GM12878 (cell line): ENCODE measurements around the gene GUK1. TPM values are rescaled to one million over a fixed set of nuclear protein-coding genes. Genes with fewer than 3 reads are reported as not detected.

ENCODE experiments used
- ATAC-seq: fragments of 200-7000 bp; cut with Tn5 transposase; 3 replicates; pipeline ENCODE4 v1.9.1; 2020; ENCODE audit warnings: mild to moderate bottlenecking, moderate library complexity
- BruUV-seq: library from RNA; stranded (reverse); fragments of 400-500 nt; replicated peaks from 2 replicates; lab custom pipeline; 2021; lab: Mats Ljungman, UMichigan
- CTCF ChIA-PET: fragments of 300-600 bp; sonication (Branson Sonifier 250); formaldehyde crosslinking; extraction: SDS; loops from one replicate; lab custom pipeline; 2021; ENCODE audit warnings: inconsistent platforms; lab: Yijun Ruan, JAX
- POLR2A ChIA-PET: fragments of 350-600 bp; formaldehyde crosslinking; extraction: SDS; loops from one replicate; lab custom pipeline; 2021; ENCODE audit warnings: inconsistent platforms; lab: Charles Lee
- RAD21 ChIA-PET: fragments of 300-600 bp; sonication (Branson Sonifier 250); formaldehyde crosslinking; loops from one replicate; lab custom pipeline; 2023; ENCODE audit warnings: antibody characterized with exemption; ENCODE audit not compliant: unreplicated experiment; lab: Charles Lee
- SMC1A ChIA-PET: fragments of 300-600 bp; sonication (Branson Sonifier 250); formaldehyde crosslinking; loops from one replicate; lab custom pipeline; 2023; ENCODE audit not compliant: unreplicated experiment, uncharacterized antibody; lab: Charles Lee
- DNase-seq: peaks from one replicate; pipeline ENCODE4 v3.0.0-alpha.2; 2011; ENCODE audit warnings: low read depth, low spot score
- FAIRE-seq: peaks from 3 replicates; lab custom pipeline; 2011; peaks lifted over from hg19 to GRCh38; lab: Jason Lieb, UNC
- H2AFZ ChIP-seq: 2 replicates; pipeline ENCODE4 v1.6.0; 2011; ENCODE audit warnings: low read depth, low read length, control low read depth; ENCODE audit not compliant: control insufficient read depth
- H3K27ac ChIP-seq: 2 replicates; pipeline ENCODE4 v1.5.1; 2011; ENCODE audit warnings: control low read depth; ENCODE audit not compliant: control insufficient read depth, insufficient read depth
- H3K27me3 ChIP-seq, 2 experiments: replicated peaks in 1 of 2; 2 replicates each; pipeline versions ENCODE4 v1.6.0 to v1.6.1; 2011; ENCODE audit warnings: low read length in 1 of 2; ENCODE audit not compliant: control insufficient read depth in 2 of 2, insufficient read depth in 2 of 2
- H3K36me3 ChIP-seq, 2 experiments: 2 replicates each; pipeline ENCODE4 v1.5.1; 2011; ENCODE audit warnings: low read length in 1 of 2; ENCODE audit not compliant: control insufficient read depth in 2 of 2, insufficient read depth in 2 of 2
- H3K4me1 ChIP-seq: 2 replicates; pipeline ENCODE4 v1.6.1; 2011; ENCODE audit warnings: mild to moderate bottlenecking, low read length, moderate library complexity, mixed read lengths; ENCODE audit not compliant: control insufficient read depth, insufficient read depth
- H3K4me2 ChIP-seq: 2 replicates; pipeline ENCODE4 v1.6.0; 2011; ENCODE audit warnings: control low read depth; ENCODE audit not compliant: control insufficient read depth, insufficient read depth
- H3K4me3 ChIP-seq: fragments of 200-600 bp; sonication (generic); 2 replicates; pipeline ENCODE4 v1.5.1; 2016
- H3K79me2 ChIP-seq: 2 replicates; pipeline ENCODE4 v1.6.0; 2011; ENCODE audit warnings: low read length; ENCODE audit not compliant: control insufficient read depth, insufficient read depth
- H3K9ac ChIP-seq: 2 replicates; pipeline ENCODE4 v1.8.0; 2011; ENCODE audit warnings: low read length, control low read depth, mixed read lengths; ENCODE audit not compliant: control insufficient read depth, insufficient read depth
- H3K9me3 ChIP-seq: replicated peaks from 3 replicates; pipeline ENCODE4 v1.5.1; 2011; ENCODE audit warnings: mild to moderate bottlenecking, low read length; ENCODE audit not compliant: control insufficient read depth, insufficient read depth
- H4K20me1 ChIP-seq: 2 replicates; pipeline ENCODE4 v1.6.0; 2011; ENCODE audit not compliant: control insufficient read depth, insufficient read depth
- ATF2 ChIP-seq: IDR thresholded peaks from 2 replicates; pipeline ENCODE4 v1.6.1; 2012; ENCODE audit warnings: low read length, inconsistent platforms
- HSF1 ChIP-seq: fragments of 150-350 bp; IDR thresholded peaks from 2 replicates; pipeline ENCODE4 v1.6.1; 2014; ENCODE audit warnings: mild to moderate bottlenecking, low read depth, low read length
- NFXL1 ChIP-seq: fragments of 450-650 bp; IDR thresholded peaks from 2 replicates; pipeline ENCODE4 v1.6.1; 2017; ENCODE audit warnings: antibody characterized with exemption, mild to moderate bottlenecking, borderline replicate concordance
- RUNX3 ChIP-seq: IDR thresholded peaks from 2 replicates; pipeline ENCODE4 v1.6.1; 2012; ENCODE audit warnings: low read length, inconsistent platforms
- SIN3A ChIP-seq: IDR thresholded peaks from 2 replicates; pipeline ENCODE4 v1.6.1; 2012; ENCODE audit warnings: low read depth, low read length, improper control_type of control experiment
- SUZ12 ChIP-seq: fragments of 200-600 bp; sonication (generic); IDR thresholded peaks from one replicate; pipeline ENCODE4 v1.6.1; 2018; ENCODE audit warnings: antibody characterized with exemption, mild to moderate bottlenecking; ENCODE audit not compliant: unreplicated experiment
- ZBTB33 ChIP-seq: fragments of 450-650 bp; IDR thresholded peaks from 2 replicates; pipeline ENCODE4 v1.6.1; 2017; ENCODE audit warnings: mild to moderate bottlenecking
- ZSCAN29 ChIP-seq: fragments of 450-650 bp; IDR thresholded peaks from 2 replicates; pipeline ENCODE4 v1.6.1; 2017; ENCODE audit warnings: mild to moderate bottlenecking, moderate library complexity
- WGBS: methylation state at CpG from one replicate; pipeline ENCODE4 v1.1.6; 2016; ENCODE audit warnings: low lambda C conversion rate; ENCODE audit not compliant: insufficient replicate concordance, insufficient coverage; ENCODE audit errors: missing lambda C conversion rate; 5-methylcytosine and 5-hydroxymethylcytosine counted together
- in situ Hi-C: fragments of 300-500 bp; cut with MboI; formaldehyde crosslinking; loops from 9 replicates; pipeline ENCODE4 v1.14.3; 2018; ENCODE audit warnings: mixed read lengths
- intact Hi-C: fragments of 100-400 bp; cut with micrococcal nuclease; formaldehyde crosslinking; loops from one replicate; pipeline ENCODE4 v1.14.2; 2022; ENCODE audit not compliant: unreplicated experiment
- polyA plus RNA-seq, 11 experiments: library from polyadenylated mRNA; depleted of rRNA in 4 of 11; unstranded in 6 of 11; stranded (reverse) in 5 of 11; fragments of >200 nt; fragmentation: Nextera tagmentation in 4 of 11; fragmentation: Illumina TruSeq in 1 of 11; extraction: Ambion mirVana in 4 of 11; extraction: Trizol in 1 of 11; gene quantifications; 1 replicate in 1 of 11; 2 replicates in 10 of 11; pipeline versions ENCODE4 v1.2.1 to v1.2.3, GENCODE V29; 2011 to 2016; ENCODE audit warnings: inconsistent platforms in 2 of 11, missing spikeins in 2 of 11, low read depth in 1 of 11
- total RNA-seq, 4 experiments: library from RNA; depleted of rRNA in 3 of 4; stranded (reverse); fragments of >200 nt in 3 of 4; fragmentation: Illumina TruSeq in 1 of 4; extraction: Trizol in 1 of 4; gene quantifications; 2 replicates each; pipeline versions ENCODE4 v1.2.1 to v1.2.3, GENCODE V29; 2013 to 2021

Gene GUK1
- total and polyA plus RNA-seq, 10 of the 15 experiments (the other 5 are each of a cell fraction or from before 2014, with no cell fraction given), result 6.3 to 357 (median 203) TPM

GRCh38 chr1:228161362-228161761 lies 21.3 kb downstream of the GUK1 start:
- RAD21 ChIA-PET, result no interaction called here
- H3K9ac ChIP-seq, result no peak overlapping the region
- H3K36me3 ChIP-seq, result no peaks in the 10 kb centered on the region
- FAIRE-seq, result no peak
- CTCF ChIA-PET, result interaction anchor here (1.0 kb wide), 1 partner anchor 31 kb away, joined by 3 read pairs; no protein-coding TSS in a partner anchor
- in situ Hi-C loops (no loop called here), intact Hi-C loops (no loop called here)
- H3K4me1 ChIP-seq, result peaks cover 3% of the 10 kb centered on the region
- H3K79me2 ChIP-seq, result peaks cover 2% of the 10 kb centered on the region
- H3K9me3 ChIP-seq, result no peaks in the 10 kb centered on the region
- no peaks in the 10 kb centered on the region; the same call in 1 of the 2 replicates for H4K20me1 ChIP-seq
- H3K4me2 ChIP-seq, result no peak overlapping the region
- no peak for TF ChIP-seq ATF2
- no peak for TF ChIP-seq SIN3A
- no peak for TF ChIP-seq HSF1
- no peak for TF ChIP-seq NFXL1
- no peak for TF ChIP-seq RUNX3
- TF ChIP-seq ZBTB33, result no peak
- TF ChIP-seq ZSCAN29, result no peak
- no peak for TF ChIP-seq SUZ12
- POLR2A ChIA-PET, result interaction anchor here (1.1 kb wide), 2 partner anchors 9 to 21 kb away, joined by 3 read pairs; no protein-coding TSS in a partner anchor
- no TSS peak for BruUV-seq
- no peaks in the 10 kb centered on the region for H3K27me3 ChIP-seq
- SMC1A ChIA-PET, result interaction anchor here (0.6 kb wide), 1 partner anchor 48 kb away, joined by 3 read pairs; no protein-coding TSS in a partner anchor
- ATAC-seq, result no peak
- no peak for DNase-seq
- H3K27ac ChIP-seq, result no peak overlapping the region
- 6% methylated on average over 6 of the region's 7 CpGs for whole genome bisulfite sequencing
- no peak overlapping the region for H3K4me3 ChIP-seq
- H2AFZ ChIP-seq, result no peak overlapping the region
